Activated T-helper 17 cell treated with anti-CD3 and anti-CD28 coated beads, Interleukin-2, amount 50 U/mL, for 72 hours (primary cell): ENCODE measurements around the gene BCL2L2. TPM values are rescaled to one million over a fixed set of nuclear protein-coding genes. Genes with fewer than 3 reads are reported as not detected.
"Not testable (repeated sequence)": the region's sequence is repeated elsewhere in the genome, so short reads cannot be mapped to it uniquely, and the experiment has no call there.

Source experiments
- ATAC-seq: fragments of 150-1000 bp; cut with Tn5 transposase; replicated peaks from 2 replicates; pipeline ENCODE4 v1.10.0; 2021; ENCODE audit warnings: mild to moderate bottlenecking, moderate library complexity
- H3K27ac Mint-ChIP-seq: one replicate; pipeline ENCODE4 v1.8.0; 2022; ENCODE audit warnings: mixed read lengths
- H3K27me3 Mint-ChIP-seq: one replicate; pipeline ENCODE4 v1.8.0; 2022; ENCODE audit warnings: mixed read lengths
- H3K36me3 Mint-ChIP-seq: one replicate; pipeline ENCODE4 v1.8.0; 2022; ENCODE audit warnings: low read depth, mild to moderate bottlenecking, mixed read lengths
- H3K4me1 Mint-ChIP-seq: one replicate; pipeline ENCODE4 v1.8.0; 2022; ENCODE audit warnings: mixed read lengths
- H3K4me3 Mint-ChIP-seq: one replicate; pipeline ENCODE4 v1.8.0; 2022; ENCODE audit warnings: mild to moderate bottlenecking, mixed read lengths
- H3K9me3 Mint-ChIP-seq: one replicate; pipeline ENCODE4 v1.8.0; 2022; ENCODE audit warnings: mixed read lengths
- total RNA-seq, 2 donors: library from RNA; stranded (reverse); gene quantifications; one replicate each; pipeline ENCODE4 v1.2.3, GENCODE V29; 2022

The BCL2L2 gene, protein sequence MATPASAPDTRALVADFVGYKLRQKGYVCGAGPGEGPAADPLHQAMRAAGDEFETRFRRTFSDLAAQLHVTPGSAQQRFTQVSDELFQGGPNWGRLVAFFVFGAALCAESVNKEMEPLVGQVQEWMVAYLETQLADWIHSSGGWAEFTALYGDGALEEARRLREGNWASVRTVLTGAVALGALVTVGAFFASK
- total RNA-seq, result 1 to 10 TPM; 1.2 to 2.9 TPM

- Mint-ChIP-seq H3K27me3 (peaks cover 20% of the 10 kb centered on the region), H3K36me3 (peaks cover 8% of the 10 kb centered on the region), H3K9me3 (no peaks in the 10 kb centered on the region), H3K4me3 (no peak within 1 kb of the TSS), H3K27ac (no peak within 1 kb of the TSS), H3K4me1 (peaks cover 5% of the 10 kb centered on the region)
- ATAC-seq, result no peak
Observed at GRCh38 chr14:23306412-23307145, at the start of gene BCL2L2. TSS of gene BCL2L2 (plus strand) at chr14:23306833. CDS start at chr14:23307768, 935 bp downstream.

GRCh38 chr14:23258256-23258655 lies 48.4 kb upstream of the BCL2L2 start:
- Mint-ChIP-seq H3K27ac (no peak overlapping the region), H3K36me3 (no peaks in the 10 kb centered on the region), H3K4me3 (no peak overlapping the region), H3K4me1 (no peaks in the 10 kb centered on the region), H3K9me3 (no peaks in the 10 kb centered on the region), H3K27me3 (peaks cover 33% of the 10 kb centered on the region)
- ATAC-seq, result no peak

DNA sequence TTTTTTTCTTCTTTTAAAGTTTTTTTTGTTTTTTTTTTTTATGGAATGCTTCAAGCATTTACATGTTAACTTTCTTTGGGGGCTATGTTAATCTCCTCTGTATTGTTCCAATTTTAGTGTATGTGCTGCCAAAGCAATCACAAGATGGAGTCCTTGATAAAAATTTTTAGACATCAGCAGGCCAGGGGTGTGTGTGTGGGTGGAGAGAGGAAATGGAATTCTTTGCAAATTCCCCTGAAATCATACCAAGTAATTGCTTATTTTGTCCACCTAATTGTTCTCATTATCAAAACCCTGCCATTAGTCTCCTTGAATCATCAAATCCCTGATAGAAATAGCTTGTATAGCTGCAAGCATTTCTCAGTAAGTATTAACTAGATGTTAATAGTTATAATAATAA lies 47.2 kb upstream of the BCL2L2 start:
- Mint-ChIP-seq H3K9me3 (no peaks in the 10 kb centered on the region), H3K4me1 (no peaks in the 10 kb centered on the region), H3K27ac (no peak overlapping the region), H3K27me3 (peaks cover 30% of the 10 kb centered on the region), H3K36me3 (no peaks in the 10 kb centered on the region), H3K4me3 (no peak overlapping the region)
- ATAC-seq, result no peak

DNA sequence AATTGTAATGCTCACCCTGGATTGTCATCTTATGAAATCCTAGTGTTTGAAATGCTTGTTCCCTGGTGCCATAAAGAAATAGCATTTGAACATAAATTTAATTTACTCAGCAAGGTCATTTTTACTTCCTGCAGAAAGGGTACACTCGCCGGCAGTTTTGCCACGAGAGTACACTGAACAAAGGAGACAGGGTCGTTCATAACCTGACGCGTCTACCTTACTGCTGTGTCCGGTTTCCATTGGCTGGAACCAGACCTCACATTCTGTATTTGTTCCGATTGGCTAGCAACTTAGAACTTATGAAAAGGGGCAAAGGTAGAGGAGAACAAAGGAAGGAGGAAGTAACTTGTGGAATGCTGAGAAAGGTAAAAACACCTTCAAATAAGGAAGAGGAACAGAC lies 45.8 kb upstream of the BCL2L2 start:
- not testable (repeated sequence) for H3K4me3 Mint-ChIP-seq, H3K9me3 Mint-ChIP-seq, H3K27ac Mint-ChIP-seq, H3K36me3 Mint-ChIP-seq, ATAC-seq, H3K4me1 Mint-ChIP-seq
- H3K27me3 Mint-ChIP-seq, result peaks cover 33% of the 10 kb centered on the region

GRCh38 chr14:23269193-23269592 lies 37.4 kb upstream of the BCL2L2 start:
- Mint-ChIP-seq H3K36me3 (no peaks in the 10 kb centered on the region), H3K4me1 (no peaks in the 10 kb centered on the region), H3K27ac (no peak overlapping the region), H3K27me3 (peaks cover 4% of the 10 kb centered on the region), H3K9me3 (no peaks in the 10 kb centered on the region), H3K4me3 (no peak overlapping the region)
- ATAC-seq, result no peak

GRCh38 chr14:23275412-23275811 lies 31.2 kb upstream of the BCL2L2 start:
- Mint-ChIP-seq H3K9me3 (no peaks in the 10 kb centered on the region), H3K27ac (no peak overlapping the region), H3K4me3 (no peak overlapping the region), H3K4me1 (no peaks in the 10 kb centered on the region), H3K27me3 (no peaks in the 10 kb centered on the region), H3K36me3 (peaks cover 6% of the 10 kb centered on the region)
- ATAC-seq, result no peak

GRCh38 chr14:23277189-23277588 lies 29.4 kb upstream of the BCL2L2 start:
- H3K36me3 Mint-ChIP-seq, result peaks cover 6% of the 10 kb centered on the region
- no peak for ATAC-seq

DNA sequence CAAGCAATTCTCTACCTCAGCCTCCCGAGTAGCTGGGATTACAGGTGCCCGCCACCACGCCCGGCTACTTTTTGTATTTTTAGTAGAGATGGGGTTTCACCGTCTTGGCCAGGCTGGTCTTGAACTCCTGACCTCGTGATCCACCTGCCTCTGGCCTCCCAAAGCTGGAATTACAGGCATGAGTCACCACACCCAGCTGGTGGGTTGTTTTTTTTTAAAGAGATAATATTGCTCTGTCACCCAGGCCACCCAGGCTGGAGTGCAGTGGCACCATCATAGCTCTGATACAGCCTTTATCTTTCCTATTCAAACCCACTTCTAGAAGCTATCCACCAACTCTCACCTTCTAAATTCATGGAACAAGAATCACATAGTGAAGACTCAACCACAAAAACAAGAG lies 28.7 kb upstream of the BCL2L2 start:
- not testable (repeated sequence) for H3K36me3 Mint-ChIP-seq, ATAC-seq, H3K27me3 Mint-ChIP-seq, H3K9me3 Mint-ChIP-seq, H3K4me3 Mint-ChIP-seq, H3K27ac Mint-ChIP-seq, H3K4me1 Mint-ChIP-seq

More at GRCh38 chr14:23277189-23277588, 29.4 kb upstream of the BCL2L2 start:
- Mint-ChIP-seq H3K27ac (no peak overlapping the region), H3K27me3 (no peaks in the 10 kb centered on the region), H3K4me1 (no peaks in the 10 kb centered on the region), H3K9me3 (no peaks in the 10 kb centered on the region), H3K4me3 (no peak overlapping the region)

GRCh38 chr14:23281247-23281646 lies 25.4 kb upstream of the BCL2L2 start:
- H3K4me3 Mint-ChIP-seq, result no peak overlapping the region
- ATAC-seq, result no peak
- H3K9me3 Mint-ChIP-seq, result no peaks in the 10 kb centered on the region
- no peaks in the 10 kb centered on the region for H3K4me1 Mint-ChIP-seq
- H3K36me3 Mint-ChIP-seq, result peaks cover under 1% of the 10 kb centered on the region
- no peak overlapping the region for H3K27ac Mint-ChIP-seq
- no peaks in the 10 kb centered on the region for H3K27me3 Mint-ChIP-seq

DNA sequence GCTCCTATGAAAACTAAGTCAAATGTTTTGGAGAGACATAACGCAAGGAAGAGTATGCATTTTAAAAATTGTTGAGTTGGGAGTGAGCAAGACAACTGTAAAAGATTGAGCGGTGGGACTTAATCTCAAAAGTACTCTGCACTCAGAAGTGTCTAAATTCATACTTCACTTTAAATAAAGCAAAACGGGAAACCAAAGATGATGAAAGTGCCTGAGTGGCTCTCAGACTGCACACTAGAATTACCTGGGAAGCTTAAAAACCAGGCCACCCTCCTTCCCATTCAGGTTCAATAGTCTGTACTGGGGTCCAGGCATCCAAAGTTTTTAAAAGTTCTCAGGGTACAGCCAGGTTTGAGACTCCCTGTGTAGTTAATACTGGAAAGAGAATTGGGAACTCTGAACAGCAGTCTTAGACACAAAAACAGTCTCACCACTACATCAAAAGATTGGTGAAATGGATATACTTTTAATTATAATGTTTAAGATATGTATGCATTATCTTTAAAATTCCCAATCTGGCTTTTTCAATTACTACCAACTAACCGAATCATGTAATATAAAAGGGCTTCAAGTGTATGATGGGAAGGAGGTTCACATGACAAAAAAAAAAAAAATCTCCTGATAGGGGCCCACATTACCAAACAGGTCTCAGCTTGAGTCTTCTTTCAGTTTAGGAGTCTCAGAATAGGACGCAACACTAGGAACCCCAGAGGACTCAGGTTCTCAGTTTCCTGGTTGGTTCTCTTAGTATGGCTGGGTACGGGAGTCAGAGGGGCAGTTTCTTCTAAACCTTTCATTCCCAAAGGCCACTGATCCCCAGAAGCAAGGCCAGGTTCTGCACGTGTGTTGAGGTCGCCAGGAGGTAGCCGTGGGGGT lies 21.7 kb upstream of the BCL2L2 start:
- peak overlapping the region; percentile 85 for H3K27ac Mint-ChIP-seq
- no peaks in the 10 kb centered on the region for H3K9me3 Mint-ChIP-seq
- H3K4me3 Mint-ChIP-seq, result peak overlapping the region; percentile 86
- H3K36me3 Mint-ChIP-seq, result no peaks in the 10 kb centered on the region
- H3K27me3 Mint-ChIP-seq, result no peaks in the 10 kb centered on the region
- no peak for ATAC-seq
- H3K4me1 Mint-ChIP-seq, result no peaks in the 10 kb centered on the region

DNA sequence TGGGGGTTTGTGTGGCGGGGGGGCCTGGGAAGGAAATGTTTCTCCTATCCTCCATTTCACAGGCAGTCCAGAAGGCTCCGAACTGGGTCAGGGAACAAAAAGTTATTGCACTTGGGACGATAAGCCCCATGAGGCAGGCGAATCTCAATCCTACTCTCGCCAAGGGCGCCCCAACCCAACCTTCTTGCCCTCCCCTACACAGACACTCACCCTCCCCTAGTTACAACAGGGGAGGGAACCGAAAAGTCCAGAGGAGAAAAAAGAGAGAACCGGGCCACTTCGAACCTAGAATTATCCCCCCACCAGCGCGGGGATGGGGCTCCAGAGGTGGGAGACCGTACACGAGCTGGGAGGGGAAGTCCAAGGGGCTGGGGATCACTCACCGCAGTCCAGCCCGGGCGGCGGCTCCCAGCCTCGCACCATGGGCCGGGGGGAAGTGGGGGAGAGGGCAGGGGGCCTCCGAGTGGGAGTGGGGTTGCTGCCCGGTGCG lies 21.1 kb upstream of the BCL2L2 start:
- ATAC-seq, result peak; percentile 43
- Mint-ChIP-seq H3K27me3 (no peaks in the 10 kb centered on the region), H3K4me1 (no peaks in the 10 kb centered on the region), H3K4me3 (peak overlapping the region; percentile 86), H3K36me3 (no peaks in the 10 kb centered on the region), H3K9me3 (no peaks in the 10 kb centered on the region), H3K27ac (peak overlapping the region; percentile 85)

- peak; percentile 98 for ATAC-seq
- Mint-ChIP-seq H3K27ac (peak within 1 kb of the TSS; percentile 85), H3K4me3 (peak within 1 kb of the TSS; percentile 86), H3K9me3 (no peaks in the 10 kb centered on the region), H3K36me3 (no peaks in the 10 kb centered on the region), H3K27me3 (no peaks in the 10 kb centered on the region), H3K4me1 (no peaks in the 10 kb centered on the region)
Observed at GRCh38 chr14:23286020-23286901, 20.4 kb upstream of the BCL2L2 start, which contains the start of gene HOMEZ. TSS of gene HOMEZ (minus strand) at chr14:23286132. CDS start at chr14:23285952, 180 bp downstream.

- peaks cover 4% of the 10 kb centered on the region for H3K36me3 Mint-ChIP-seq
- H3K4me3 Mint-ChIP-seq, result peak overlapping the region; percentile 86
- no peaks in the 10 kb centered on the region for H3K4me1 Mint-ChIP-seq
- H3K9me3 Mint-ChIP-seq, result no peaks in the 10 kb centered on the region
- H3K27me3 Mint-ChIP-seq, result no peaks in the 10 kb centered on the region
- H3K27ac Mint-ChIP-seq, result peak overlapping the region; percentile 85
- ATAC-seq, result no peak
Observed at GRCh38 chr14:23286902-23287479, 19.6 kb upstream of the BCL2L2 start.
